Urinary bladder (tissue), 4 donors: Measurements from ENCODE around the gene SPATA21. TPM values are rescaled to one million over a fixed set of nuclear protein-coding genes. Genes with fewer than 3 reads are reported as not detected.

Experiments used
- DNase-seq: peaks from one replicate; pipeline ENCODE4 v3.0.0-alpha.2; 2015; ENCODE audit errors: extremely low spot score
- H3K27ac ChIP-seq: one replicate; pipeline ENCODE4 v1.5.1; 2013; ENCODE audit warnings: low read depth, mild to moderate bottlenecking, moderate library complexity
- H3K36me3 ChIP-seq: one replicate; pipeline ENCODE4 v1.6.1; 2013; ENCODE audit warnings: mild to moderate bottlenecking, moderate library complexity; ENCODE audit not compliant: insufficient read depth
- H3K4me1 ChIP-seq: one replicate; pipeline ENCODE4 v1.6.1; 2013; ENCODE audit warnings: mild to moderate bottlenecking, moderate library complexity; ENCODE audit not compliant: insufficient read depth
- H3K4me3 ChIP-seq: one replicate; pipeline ENCODE4 v1.5.1; 2013; ENCODE audit warnings: low read depth, low read length
- WGBS: extraction: QIAGEN DNeasy Blood & Tissue Kit; methylation state at CpG from one replicate; pipeline ENCODE4 v1.1.7; 2013; 5-methylcytosine and 5-hydroxymethylcytosine counted together
- polyA plus RNA-seq: library from polyadenylated mRNA; stranded (reverse); fragments of 200-250 nt; gene quantifications from one replicate; pipeline ENCODE4 v1.2.3, GENCODE V29; 2013
- total RNA-seq: library from RNA; depleted of rRNA; stranded (reverse); fragments of >200 nt; gene quantifications from one replicate; pipeline ENCODE4 v1.2.3, GENCODE V29; 2014
- donor health status: healthy with polysubstance abuse.
- donor health status: healthy.

SPATA21 gene
- total and polyA plus RNA-seq, 2 donors: 0.29 TPM; not detected in 1

GRCh38 chr1:16396591-16396990 is 40.6 kb downstream of the SPATA21 start:
- Histone ChIP-seq H3K4me1 (no peaks in the 10 kb centered on the region), H3K36me3 (no peaks in the 10 kb centered on the region), H3K4me3 (no peak overlapping the region), H3K27ac (no peak overlapping the region)
- WGBS: 62% methylated on average over 7 of the region's 7 CpGs
- no peak for DNase-seq

- H3K36me3 ChIP-seq: no peaks in the 10 kb centered on the region
- H3K4me1 ChIP-seq: no peaks in the 10 kb centered on the region
- DNase-seq: no peak
Measured at GRCh38 chr1:16394977-16395376, 42.2 kb downstream of the SPATA21 start.

GRCh38 chr1:16393570-16394521 is 43.4 kb downstream of the SPATA21 start:
- H3K4me1 ChIP-seq: no peaks in the 10 kb centered on the region
- H3K4me3 ChIP-seq: no peak overlapping the region
- H3K27ac ChIP-seq: no peak overlapping the region
- H3K36me3 ChIP-seq: no peaks in the 10 kb centered on the region
- no peak for DNase-seq
- 91% methylated on average over 10 of the region's 10 CpGs for WGBS

More at GRCh38 chr1:16394977-16395376, 42.2 kb downstream of the SPATA21 start:
- WGBS: 91% methylated on average over 13 of the region's 13 CpGs
- no peak overlapping the region for H3K4me3 ChIP-seq
- no peak overlapping the region for H3K27ac ChIP-seq

DNA sequence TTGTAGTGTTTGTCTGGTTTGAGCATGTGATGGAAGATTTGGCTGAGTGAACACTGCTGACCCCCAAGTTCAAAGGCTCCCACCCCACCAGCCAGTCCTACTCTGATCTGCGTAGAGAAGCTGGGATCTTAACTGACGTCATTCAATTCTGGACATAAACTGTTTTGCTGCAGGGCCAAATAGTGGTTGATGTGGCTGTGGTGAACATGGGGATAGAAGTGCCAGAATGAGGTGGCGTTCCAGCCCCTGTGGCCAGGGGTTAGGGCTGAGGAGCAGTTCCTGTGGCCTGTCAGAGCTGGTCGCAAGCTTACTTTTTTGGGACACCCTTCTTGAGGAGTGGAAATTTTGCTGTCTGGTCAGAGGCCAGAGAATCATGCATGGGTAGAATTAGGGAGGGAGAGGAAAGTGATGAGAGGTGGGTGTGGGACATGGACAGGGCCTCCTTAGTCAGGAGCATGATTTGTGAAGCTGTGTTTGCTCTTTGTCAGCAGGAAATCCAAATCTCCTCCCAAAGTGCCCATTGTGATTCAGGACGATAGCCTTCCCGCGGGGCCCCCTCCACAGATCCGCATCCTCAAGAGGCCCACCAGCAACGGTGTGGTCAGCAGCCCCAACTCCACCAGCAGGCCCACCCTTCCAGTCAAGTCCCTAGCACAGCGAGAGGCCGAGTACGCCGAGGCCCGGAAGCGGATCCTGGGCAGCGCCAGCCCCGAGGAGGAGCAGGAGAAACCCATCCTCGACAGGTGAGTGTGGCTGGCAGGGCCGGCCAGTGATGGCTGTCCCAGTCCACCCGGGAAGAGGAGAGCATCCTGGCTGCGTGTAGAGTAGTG is 44.3 kb downstream of the SPATA21 start:
- no peaks in the 10 kb centered on the region for H3K4me1 ChIP-seq
- H3K4me3 ChIP-seq: no peak overlapping the region

DNA sequence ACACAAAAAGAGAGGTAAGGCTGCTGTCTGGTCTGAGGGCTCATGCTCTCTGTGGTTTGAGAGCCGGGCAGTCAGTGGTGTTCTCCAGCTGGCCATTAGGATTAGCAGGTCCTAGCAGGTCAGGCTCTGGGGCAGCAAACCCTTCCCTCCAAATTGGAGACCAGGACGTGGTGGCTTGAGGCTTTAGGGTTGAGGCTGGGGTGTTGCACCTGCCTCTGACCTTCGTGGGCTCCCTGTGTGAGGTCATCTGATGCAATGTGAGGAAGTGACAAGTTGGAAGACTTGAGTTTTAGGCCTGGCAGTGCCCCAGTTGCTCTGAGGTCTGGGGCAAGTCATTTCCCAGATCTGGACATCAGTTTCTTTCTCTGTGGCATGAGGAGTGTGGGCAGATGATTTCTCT is 45.8 kb downstream of the SPATA21 start:
- Histone ChIP-seq H3K4me3 (no peak overlapping the region), H3K27ac (no peak overlapping the region), H3K4me1 (no peaks in the 10 kb centered on the region), H3K36me3 (no peaks in the 10 kb centered on the region)
- no peak for DNase-seq
- 66% methylated on average over 3 of the region's 3 CpGs for WGBS

More for the DNA sequence above, 44.3 kb downstream of the SPATA21 start:
- Histone ChIP-seq H3K36me3 (no peaks in the 10 kb centered on the region), H3K27ac (no peak overlapping the region)
- 77% methylated on average over 21 of the region's 21 CpGs for WGBS
- no peak for DNase-seq

GRCh38 chr1:16387201-16388188 is 49.7 kb downstream of the SPATA21 start:
- no peaks in the 10 kb centered on the region for H3K36me3 ChIP-seq
- H3K4me1 ChIP-seq: no peaks in the 10 kb centered on the region
- no peak overlapping the region for H3K4me3 ChIP-seq
- no peak overlapping the region for H3K27ac ChIP-seq
- 56% methylated on average over 14 of the region's 14 CpGs for WGBS
- DNase-seq: no peak

DNA sequence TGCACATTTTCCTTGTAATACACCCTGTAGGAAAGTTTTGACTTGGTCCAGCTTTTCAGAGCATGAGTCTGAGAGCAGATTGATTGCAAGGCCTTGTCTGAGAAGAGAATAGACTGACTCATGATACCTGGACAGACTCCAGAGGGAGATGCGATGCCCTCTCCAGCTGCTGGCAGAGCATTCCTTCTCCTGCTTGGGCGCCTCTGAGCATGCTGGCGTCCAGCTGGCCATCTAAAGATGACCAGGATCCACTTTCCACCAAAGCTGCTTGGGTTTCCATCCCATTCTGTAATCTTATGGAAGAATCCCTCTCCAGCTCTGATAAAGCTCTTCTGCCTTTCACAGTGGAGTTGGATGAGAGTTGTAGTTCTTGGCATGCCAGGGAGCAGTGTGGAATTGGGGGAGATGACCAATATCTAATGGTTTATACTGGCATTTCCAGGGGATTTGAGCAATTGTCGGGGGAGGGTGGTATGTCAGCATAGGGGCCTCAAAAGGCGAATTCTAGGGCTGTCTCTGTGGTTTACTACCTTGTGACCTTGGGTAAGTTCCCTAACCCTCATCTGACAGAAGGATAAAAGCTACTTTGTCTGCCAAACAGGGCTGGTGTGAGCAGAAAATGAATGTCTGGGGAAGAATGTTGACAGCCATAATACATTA is 50.6 kb downstream of the SPATA21 start:
- Histone ChIP-seq H3K27ac (no peak overlapping the region), H3K4me3 (no peak overlapping the region), H3K4me1 (no peaks in the 10 kb centered on the region), H3K36me3 (no peaks in the 10 kb centered on the region)
- DNase-seq: no peak
- WGBS: 44% methylated on average over 5 of the region's 5 CpGs

DNA sequence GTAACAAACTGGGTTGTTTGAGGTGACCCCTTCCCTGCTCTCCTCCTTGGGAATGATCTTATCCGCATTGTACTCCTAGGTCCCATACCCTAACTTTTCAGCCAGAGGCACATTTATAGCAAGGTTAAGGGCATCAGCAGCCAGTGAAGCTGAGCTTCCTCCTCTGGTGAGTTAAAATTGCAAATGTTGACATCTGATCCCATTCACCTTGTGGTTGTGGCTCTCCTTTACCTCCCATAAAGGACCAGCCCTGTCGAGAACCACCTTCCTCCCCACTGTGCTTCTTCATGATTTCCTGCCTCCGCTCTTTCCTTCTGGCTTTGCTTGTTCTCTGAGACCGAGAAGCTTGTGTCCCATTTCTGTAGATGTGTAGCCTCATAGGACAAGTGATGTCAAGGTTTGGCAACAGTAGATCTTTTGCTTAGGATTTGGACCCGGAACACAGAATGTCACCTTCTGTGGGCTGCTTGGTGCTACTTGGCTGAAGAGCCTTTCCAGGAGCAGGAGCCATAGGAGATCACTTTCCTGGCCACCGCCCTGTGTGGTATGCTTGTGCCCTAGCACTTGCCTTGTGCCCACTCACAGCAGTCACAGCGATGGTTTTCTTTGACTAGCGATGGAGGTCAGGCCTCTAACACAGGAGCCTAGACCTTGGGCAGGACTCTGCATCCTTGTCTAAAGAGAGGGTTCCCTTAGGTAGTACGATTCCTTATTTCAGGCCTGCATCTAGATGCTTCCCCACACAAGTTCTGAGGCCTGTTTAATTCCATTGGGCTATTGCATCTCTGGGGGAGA is 51.4 kb downstream of the SPATA21 start:
- Histone ChIP-seq H3K36me3 (no peaks in the 10 kb centered on the region), H3K27ac (no peak overlapping the region), H3K4me1 (no peaks in the 10 kb centered on the region), H3K4me3 (no peak overlapping the region)
- WGBS: 89% methylated on average over 9 of the region's 9 CpGs
- DNase-seq: no peak

GRCh38 chr1:16383888-16384287 is 53.3 kb downstream of the SPATA21 start:
- H3K4me1 ChIP-seq: no peaks in the 10 kb centered on the region
- H3K4me3 ChIP-seq: no peak overlapping the region
- no peak for DNase-seq
- no peak overlapping the region for H3K27ac ChIP-seq
- WGBS: 81% methylated on average over 5 of the region's 5 CpGs
- no peaks in the 10 kb centered on the region for H3K36me3 ChIP-seq

GRCh38 chr1:16380868-16381267 is 56.4 kb downstream of the SPATA21 start:
- Histone ChIP-seq H3K27ac (no peak overlapping the region), H3K36me3 (no peaks in the 10 kb centered on the region), H3K4me3 (no peak overlapping the region), H3K4me1 (no peaks in the 10 kb centered on the region)
- no peak for DNase-seq
- 92% methylated on average over 4 of the region's 4 CpGs for WGBS

DNA sequence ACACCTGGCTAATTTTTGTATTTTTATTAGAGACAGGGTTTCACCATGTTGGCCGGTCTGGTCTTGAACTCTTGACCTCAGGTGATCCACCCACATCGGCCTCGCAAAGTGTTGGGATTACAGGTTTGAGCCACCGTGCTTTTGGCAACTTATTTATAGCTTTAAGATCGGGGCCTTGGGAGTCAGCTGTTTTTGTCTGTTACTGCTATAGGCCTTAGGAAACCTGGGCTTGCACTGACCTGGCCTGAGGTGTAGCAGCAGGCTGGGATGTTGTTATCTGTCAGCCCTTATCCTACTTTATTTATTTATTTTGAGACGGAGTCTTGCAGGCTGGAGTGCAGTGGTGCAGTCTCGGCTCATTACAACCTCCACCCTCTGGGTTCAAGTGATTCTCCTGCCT is 58.8 kb downstream of the SPATA21 start:
- no peak overlapping the region for H3K4me3 ChIP-seq
- no peak overlapping the region for H3K27ac ChIP-seq
- H3K36me3 ChIP-seq: no peaks in the 10 kb centered on the region
- no peak for DNase-seq
- WGBS: 74% methylated on average over 7 of the region's 7 CpGs
- peaks cover 2% of the 10 kb centered on the region for H3K4me1 ChIP-seq

DNA sequence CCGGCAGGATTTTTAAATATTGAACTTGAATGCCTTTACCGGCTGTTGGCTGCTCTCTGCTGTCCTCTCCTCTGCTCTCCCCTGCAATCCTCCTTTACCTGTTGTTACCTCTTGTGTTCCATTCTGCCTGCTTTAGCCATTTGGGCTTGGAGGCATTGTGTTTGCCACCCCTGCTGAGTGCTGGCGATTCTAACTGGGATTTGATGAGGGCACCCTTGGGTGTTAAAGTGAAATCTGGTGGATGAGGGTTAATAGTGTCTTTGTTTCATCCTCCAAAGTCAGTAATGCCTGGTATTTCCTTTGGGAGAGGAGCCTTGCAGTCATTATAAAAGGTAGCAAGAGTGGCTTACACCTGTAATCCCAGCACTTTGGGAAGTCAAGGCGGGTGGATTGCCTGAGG is 60.3 kb downstream of the SPATA21 start:
- H3K36me3 ChIP-seq: no peaks in the 10 kb centered on the region
- H3K4me3 ChIP-seq: no peak overlapping the region
- WGBS: 70% methylated on average over 4 of the region's 4 CpGs
- H3K4me1 ChIP-seq: peaks cover 2% of the 10 kb centered on the region
- H3K27ac ChIP-seq: no peak overlapping the region
- no peak for DNase-seq
